GM21515 (cell line): ENCODE measurements around the gene PRCP.

Experiments
- ATAC-seq: cut with Tn5 transposase; IDR thresholded peaks from one replicate; pipeline ENCODE4 v1.9.1; 2021; ENCODE audit not compliant: unreplicated experiment

Gene PRCP

DNA sequence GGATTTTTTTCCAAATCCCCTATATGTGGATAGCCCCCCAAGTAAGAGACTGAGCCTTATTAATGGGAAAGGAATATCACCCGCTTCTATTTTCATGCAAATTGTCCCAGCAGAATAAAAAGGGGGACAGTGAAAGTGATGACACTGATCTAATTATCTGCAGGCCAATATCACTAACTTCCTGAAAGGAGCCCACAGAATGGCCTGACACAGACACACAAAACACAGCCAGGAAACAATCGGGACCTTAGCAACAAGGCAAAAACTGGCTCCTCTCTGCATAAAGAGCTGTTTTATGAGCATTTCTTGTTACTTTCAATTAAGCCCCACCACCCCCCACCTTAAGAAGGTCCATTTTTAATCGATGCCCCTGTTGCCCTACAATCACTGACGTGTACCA is 112.2 kb downstream of the PRCP start:
- ATAC-seq = no peak

DNA sequence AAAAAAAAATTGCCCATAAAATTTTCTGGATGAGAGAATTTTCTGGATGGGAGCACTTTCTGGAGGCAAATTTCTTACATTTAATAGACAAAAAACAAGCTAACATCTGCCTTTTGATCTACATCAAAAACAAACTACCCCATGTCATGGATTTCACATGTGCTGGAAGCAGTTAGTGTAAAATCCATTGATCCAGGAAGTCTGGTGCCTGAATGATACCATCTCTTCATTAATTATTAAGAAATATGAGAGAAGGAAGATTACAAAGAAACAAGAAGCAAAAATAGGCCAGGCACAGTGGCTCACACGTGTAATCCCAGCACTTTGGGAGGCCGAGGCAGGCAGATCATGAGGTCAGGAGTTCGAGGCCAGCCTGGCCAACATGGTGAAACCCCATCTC is 113.4 kb downstream of the PRCP start:
- no peak for ATAC-seq

- ATAC-seq = no peak
Measured at GRCh38 chr11:82786001-82786400, 114.2 kb downstream of the PRCP start.

DNA sequence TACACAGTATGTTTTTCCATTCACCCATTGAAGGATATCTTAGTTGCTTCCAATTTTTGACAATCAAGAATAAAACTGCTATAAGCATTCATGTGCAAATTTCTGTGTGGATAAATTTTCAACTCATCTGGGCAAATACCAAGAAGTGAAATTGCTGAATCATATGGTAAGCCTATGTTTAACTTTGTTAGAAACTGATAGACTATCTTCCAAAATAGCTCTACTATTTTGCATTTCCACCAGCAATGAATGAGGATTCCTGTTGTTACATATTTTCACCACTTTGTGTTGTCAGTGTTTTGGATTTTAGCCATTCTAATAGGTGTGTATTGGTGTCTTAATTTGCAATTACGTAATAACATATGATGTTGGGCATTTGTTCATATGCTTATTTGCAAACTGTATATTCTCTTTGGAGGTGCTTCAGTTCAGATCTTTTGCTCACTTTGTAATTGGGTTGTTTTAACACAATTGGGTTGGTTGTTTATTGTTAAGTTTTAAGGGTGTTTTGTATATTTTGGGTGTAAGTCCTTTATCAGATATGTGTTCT is 117.3 kb downstream of the PRCP start:
- no peak for ATAC-seq

- ATAC-seq = no peak
Measured at GRCh38 chr11:82778776-82779175, 121.5 kb downstream of the PRCP start.

- no peak for ATAC-seq
Measured at GRCh38 chr11:82776377-82776776, 123.9 kb downstream of the PRCP start.

DNA sequence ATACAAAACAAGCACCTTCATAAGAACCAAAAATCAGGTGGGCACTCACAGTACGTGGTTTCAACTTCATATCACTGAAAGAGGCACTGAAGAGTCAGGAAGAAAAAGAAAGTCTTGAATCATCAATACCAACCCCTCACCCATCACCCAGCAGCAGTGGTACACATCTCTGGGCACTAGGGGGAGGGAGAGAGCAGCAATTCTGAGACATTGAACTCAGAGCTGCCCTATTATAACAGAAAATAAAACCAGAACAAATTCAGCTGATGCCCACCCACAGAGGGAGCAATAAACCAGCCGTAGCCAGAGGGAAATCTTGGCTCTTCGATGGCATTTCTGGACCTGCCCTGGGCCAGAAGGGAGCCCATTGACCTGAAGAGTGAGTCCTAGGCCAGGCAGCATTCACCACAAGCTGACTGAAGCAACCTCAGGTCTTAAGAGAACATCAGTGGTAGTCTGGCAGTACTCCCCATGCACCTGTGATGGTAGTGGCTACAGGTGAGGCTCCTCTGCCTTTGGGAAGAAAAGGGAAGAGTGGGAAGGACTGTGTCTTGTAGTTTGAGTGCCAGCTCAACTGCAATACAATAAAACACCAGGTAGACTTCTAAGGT is 124.4 kb downstream of the PRCP start:
- peak; percentile 99 for ATAC-seq

GRCh38 chr11:82775218-82775617 is 125.0 kb downstream of the PRCP start:
- no peak for ATAC-seq
